Sigmoid colon (tissue), 7 donors: ENCODE measurements around the gene ECSCR. TPM values are rescaled to one million over a fixed set of nuclear protein-coding genes. Genes with fewer than 3 reads are reported as not detected.

ENCODE experiments used
- DNase-seq: peaks from one replicate; pipeline ENCODE4 v3.0.0-alpha.2; 2019
- H3K27ac ChIP-seq, 4 donors: fragments of 200-600 bp; sonication (generic); one replicate each; pipeline ENCODE4 v1.5.1; 2016 to 2019; ENCODE audit warnings: mild to moderate bottlenecking in 1 of 4
- H3K27me3 ChIP-seq, 3 donors: fragments of 200-600 bp; sonication (generic); one replicate each; pipeline ENCODE4 v1.5.1; 2019; ENCODE audit warnings: mild to moderate bottlenecking in 1 of 3
- H3K36me3 ChIP-seq, 4 donors: fragments of 200-600 bp; sonication (generic); one replicate each; pipeline ENCODE4 v1.5.1; 2016 to 2019
- H3K4me1 ChIP-seq, 4 donors: fragments of 200-600 bp; sonication (generic); one replicate each; pipeline ENCODE4 v1.5.1; 2017 to 2019
- H3K4me3 ChIP-seq, 4 donors: fragments of 200-600 bp; sonication (generic); one replicate each; pipeline ENCODE4 v1.5.1; 2017 to 2019; ENCODE audit warnings: mild to moderate bottlenecking in 2 of 4, moderate library complexity in 1 of 4
- H3K9me3 ChIP-seq, 4 donors: fragments of 200-600 bp in 3 of 4; sonication (generic) in 3 of 4; one replicate each; pipeline versions ENCODE4 v1.5.1 to v1.6.1; 2013 to 2019
- EP300 ChIP-seq, 4 donors: sonication (generic); formaldehyde crosslinking; IDR thresholded peaks; one replicate each; pipeline ENCODE4 v1.6.1; 2017; ENCODE audit warnings: antibody characterized with exemption in 4 of 4
- POLR2A ChIP-seq, 2 donors: fragments of 450-650 bp; IDR thresholded peaks; one replicate each; pipeline ENCODE4 v1.6.1; 2016; ENCODE audit warnings: antibody characterized with exemption in 2 of 2, mild to moderate bottlenecking in 2 of 2, moderate library complexity in 2 of 2
- POLR2AphosphoS5 ChIP-seq, 4 donors: sonication (generic); formaldehyde crosslinking; IDR thresholded peaks; one replicate each; pipeline ENCODE4 v1.6.1; 2017; ENCODE audit warnings: antibody characterized with exemption in 4 of 4
- WGBS, 2 donors: extraction: QIAGEN DNeasy Blood & Tissue Kit; methylation state at CpG; one replicate each; pipeline ENCODE4 v1.1.7; 2013; 5-methylcytosine and 5-hydroxymethylcytosine counted together
- intact Hi-C: fragments of 100-400 bp; cut with DNase I; formaldehyde crosslinking; loops from one replicate; pipeline ENCODE4 v1.15.1; 2023
- polyA plus RNA-seq, 3 donors: library from polyadenylated mRNA; stranded (reverse); fragments of 200-250 nt; gene quantifications; one replicate each; pipeline ENCODE4 v1.2.3, GENCODE V29; 2013
- total RNA-seq, 4 donors: library from RNA; depleted of rRNA; stranded (reverse); fragments of >200 nt; gene quantifications; one replicate each; pipeline ENCODE4 v1.1.0, GENCODE V29; 2016
- TF ChIP-seq, protein P1 (sequence below), 4 experiments: fragments of 450-650 bp in 3 of 4; fragments of 200-600 bp in 1 of 4; IDR thresholded peaks; one replicate each; pipeline ENCODE4 v1.5.1; 2016 to 2019; ENCODE audit warnings: antibody characterized with exemption in 4 of 4, mild to moderate bottlenecking in 3 of 4, moderate library complexity in 2 of 4
- donor health status: healthy with polysubstance abuse.
- donor health status: Bipolar disorder and iron deficiency.
- donor health status: healthy.

Gene ECSCR
- total and polyA plus RNA-seq, 7 donors, result 2.5 to 16.6 (median 13.7) TPM

DNA sequence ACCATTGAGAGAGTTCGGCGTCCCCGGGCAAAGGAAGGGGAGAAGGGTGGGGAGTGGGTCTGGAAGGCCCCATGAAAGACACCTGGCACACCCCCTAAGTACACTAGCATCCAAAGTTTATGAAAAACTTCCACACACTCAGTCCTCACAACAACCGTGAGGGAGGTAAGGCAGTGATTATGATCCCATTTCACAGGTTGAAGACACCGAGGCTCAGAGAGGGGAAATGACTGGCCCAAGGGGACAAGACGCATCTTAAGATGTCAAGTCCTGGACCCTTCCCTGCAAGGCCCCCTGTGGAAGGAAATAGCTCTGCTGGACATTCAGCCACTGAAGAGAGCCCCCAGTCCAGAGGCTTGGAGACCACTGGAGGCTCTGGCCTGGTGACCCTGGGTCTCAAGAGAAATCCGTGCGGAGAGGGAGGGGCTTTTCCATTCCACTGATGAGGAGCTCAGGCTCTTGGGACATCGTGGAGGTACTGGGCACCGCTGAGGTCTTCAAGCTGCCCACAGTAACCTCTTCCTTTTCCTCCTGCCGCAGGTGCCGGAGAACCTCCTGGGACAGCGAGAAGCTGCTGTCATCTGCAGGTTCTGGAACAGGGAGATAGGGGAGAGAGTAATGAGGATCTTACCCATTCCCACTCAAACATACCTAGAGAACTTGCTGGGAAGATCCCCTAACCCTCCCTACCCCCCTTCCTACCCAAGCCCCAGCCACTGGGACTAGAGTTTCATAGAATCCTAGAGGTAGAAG, 13.5 kb upstream of the ECSCR start:
- no peak overlapping the region for H3K27ac ChIP-seq
- H3K36me3 ChIP-seq, result peaks cover 0 to 27% (median 2%) of the 10 kb centered on the region in 4 donors
- no peaks in the 10 kb centered on the region for H3K9me3 ChIP-seq
- WGBS, 2 donors, result 73 to 85% methylated on average over 13 of the region's 13 CpGs
- H3K27me3 ChIP-seq, result no peaks in the 10 kb centered on the region
- TF ChIP-seq POLR2A (IDR thresholded peaks at IDR 0.05), result no peak
- TF ChIP-seq POLR2AphosphoS5 (IDR thresholded peaks at IDR 0.05), result no peak
- TF ChIP-seq, protein P1, sequence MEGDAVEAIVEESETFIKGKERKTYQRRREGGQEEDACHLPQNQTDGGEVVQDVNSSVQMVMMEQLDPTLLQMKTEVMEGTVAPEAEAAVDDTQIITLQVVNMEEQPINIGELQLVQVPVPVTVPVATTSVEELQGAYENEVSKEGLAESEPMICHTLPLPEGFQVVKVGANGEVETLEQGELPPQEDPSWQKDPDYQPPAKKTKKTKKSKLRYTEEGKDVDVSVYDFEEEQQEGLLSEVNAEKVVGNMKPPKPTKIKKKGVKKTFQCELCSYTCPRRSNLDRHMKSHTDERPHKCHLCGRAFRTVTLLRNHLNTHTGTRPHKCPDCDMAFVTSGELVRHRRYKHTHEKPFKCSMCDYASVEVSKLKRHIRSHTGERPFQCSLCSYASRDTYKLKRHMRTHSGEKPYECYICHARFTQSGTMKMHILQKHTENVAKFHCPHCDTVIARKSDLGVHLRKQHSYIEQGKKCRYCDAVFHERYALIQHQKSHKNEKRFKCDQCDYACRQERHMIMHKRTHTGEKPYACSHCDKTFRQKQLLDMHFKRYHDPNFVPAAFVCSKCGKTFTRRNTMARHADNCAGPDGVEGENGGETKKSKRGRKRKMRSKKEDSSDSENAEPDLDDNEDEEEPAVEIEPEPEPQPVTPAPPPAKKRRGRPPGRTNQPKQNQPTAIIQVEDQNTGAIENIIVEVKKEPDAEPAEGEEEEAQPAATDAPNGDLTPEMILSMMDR (IDR thresholded peaks at IDR 0.05), result no peak
- TF ChIP-seq EP300 (IDR thresholded peaks at IDR 0.05), result no peak
- intact Hi-C loops, result no loop called here
- no peak for DNase-seq
- H3K4me1 ChIP-seq, result peaks cover 0 to 10% (median under 1%) of the 10 kb centered on the region in 4 donors
- H3K4me3 ChIP-seq, result no peak overlapping the region

DNA sequence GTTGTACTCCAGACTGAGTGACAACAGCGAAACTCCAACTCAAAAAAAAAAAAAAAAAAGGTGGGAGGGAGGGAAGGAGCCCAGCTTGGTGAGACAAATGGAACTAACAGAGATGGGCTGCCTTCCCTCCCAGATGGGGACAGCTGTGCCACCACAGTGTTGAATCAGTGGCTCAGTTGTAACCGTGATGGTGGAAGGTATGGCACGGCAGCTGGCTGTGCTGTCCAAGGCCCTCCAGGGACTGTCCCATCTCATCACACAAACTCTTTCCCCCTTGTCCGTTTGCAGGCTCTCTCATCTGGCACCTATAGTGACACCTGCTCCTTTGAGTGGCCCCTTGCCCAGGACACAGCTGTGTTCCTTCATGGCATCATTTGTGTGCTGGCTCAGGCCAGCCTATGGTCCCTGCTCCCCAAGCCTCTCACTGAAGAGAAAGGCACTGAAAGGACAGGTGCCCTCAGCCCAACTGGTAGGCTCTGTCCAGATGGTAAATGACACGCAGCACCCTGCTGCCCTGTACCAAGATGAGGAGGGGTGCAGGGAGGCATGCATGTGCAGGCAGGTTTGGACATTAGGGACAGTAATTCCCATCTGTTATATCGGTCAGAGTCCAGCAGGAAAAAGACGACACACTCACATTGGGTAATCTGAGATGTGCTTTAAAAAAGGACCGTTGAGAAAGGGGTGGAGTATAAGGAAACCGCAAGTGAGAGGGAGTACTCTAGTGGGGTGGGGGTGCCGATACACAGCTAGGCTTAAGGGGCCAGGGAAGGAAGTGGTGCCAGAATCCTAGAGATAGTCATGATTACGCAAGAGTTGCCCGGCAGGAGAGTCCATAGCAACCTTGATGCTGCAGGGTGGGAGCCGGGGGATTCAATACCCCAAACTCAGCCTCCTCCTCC, 12.6 kb upstream of the ECSCR start:
- Histone ChIP-seq H3K4me1 (peaks cover 0 to 3% (median 0%) of the 10 kb centered on the region in 4 donors), H3K27ac (peak overlapping the region in 1 of 4 donors; percentile 63), H3K27me3 (no peaks in the 10 kb centered on the region), H3K36me3 (peaks cover 0 to 27% (median 2%) of the 10 kb centered on the region in 4 donors), H3K4me3 (no peak overlapping the region), H3K9me3 (no peaks in the 10 kb centered on the region)
- WGBS, 2 donors, result 31 to 32% methylated on average over 13 of the region's 13 CpGs
- TF ChIP-seq POLR2A (IDR thresholded peaks at IDR 0.05) (no peak), EP300 (IDR thresholded peaks at IDR 0.05) (no peak), POLR2AphosphoS5 (IDR thresholded peaks at IDR 0.05) (no peak)
- TF ChIP-seq, protein P1 (IDR thresholded peaks at IDR 0.05), result no peak
- DNase-seq, result peak; percentile 72
- intact Hi-C loops, result no loop called here

DNA sequence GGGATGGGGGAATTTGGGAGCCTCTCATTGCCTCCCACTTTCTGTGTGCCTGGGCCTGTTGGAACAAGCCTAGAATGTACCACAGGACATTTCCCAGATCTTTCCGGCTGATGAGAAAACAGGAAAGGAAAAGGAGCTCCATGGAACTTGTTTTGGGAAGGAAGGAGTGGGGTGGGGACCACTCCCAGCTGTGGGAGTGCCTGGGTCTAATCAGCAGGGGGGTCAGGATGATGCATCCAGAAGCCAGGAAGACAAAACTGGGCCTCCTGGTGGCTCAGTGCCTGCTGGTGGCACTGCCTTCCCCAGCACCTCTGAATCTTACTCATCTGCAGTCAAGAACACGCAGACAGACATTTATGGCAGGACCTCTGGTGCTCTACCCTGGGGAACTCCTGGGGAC, 11.0 kb upstream of the ECSCR start:
- Histone ChIP-seq H3K27ac (peak overlapping the region in 2 of 4 donors; percentile 24 to 63), H3K9me3 (no peaks in the 10 kb centered on the region), H3K4me3 (no peak overlapping the region), H3K27me3 (no peaks in the 10 kb centered on the region), H3K36me3 (peaks cover 0 to 22% (median 2%) of the 10 kb centered on the region in 4 donors), H3K4me1 (no peaks in the 10 kb centered on the region)
- intact Hi-C loops, result no loop called here
- TF ChIP-seq EP300 (IDR thresholded peaks at IDR 0.05) (no peak), POLR2AphosphoS5 (IDR thresholded peaks at IDR 0.05) (no peak)
- TF ChIP-seq, protein P1 (IDR thresholded peaks at IDR 0.05), result no peak
- WGBS, 2 donors, result 81 to 87% methylated on average over 2 of the region's 2 CpGs
- no peak for DNase-seq

DNA sequence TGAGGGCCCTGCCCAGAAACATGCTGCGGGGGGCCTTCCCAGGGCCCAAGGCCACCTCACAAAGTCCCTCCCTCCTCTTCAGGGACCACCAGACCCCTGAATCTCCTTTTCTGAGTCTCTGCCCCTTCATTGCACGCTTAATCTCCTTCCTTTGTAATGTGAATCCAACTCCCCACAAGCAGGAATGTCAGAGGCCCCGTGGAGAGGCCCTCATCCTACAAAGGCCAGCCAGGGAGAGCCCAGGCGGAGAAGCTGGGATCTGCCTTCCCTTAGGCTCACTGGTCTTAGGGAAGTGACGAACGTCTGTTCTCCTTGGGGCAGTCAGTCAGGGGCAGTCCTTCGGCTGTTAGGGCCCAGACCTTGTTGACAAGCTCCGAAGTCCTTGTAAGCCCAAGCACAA, 10.6 kb upstream of the ECSCR start:
- H3K9me3 ChIP-seq, result no peaks in the 10 kb centered on the region
- H3K4me1 ChIP-seq, result no peaks in the 10 kb centered on the region
- peaks cover 0 to 18% (median 2%) of the 10 kb centered on the region in 4 donors for H3K36me3 ChIP-seq
- no peak for DNase-seq
- WGBS, 2 donors, result 89% methylated on average over 8 of the region's 8 CpGs
- peak overlapping the region in 2 of 4 donors; percentile 24 to 63 for H3K27ac ChIP-seq
- TF ChIP-seq, protein P1 (IDR thresholded peaks at IDR 0.05), result no peak
- H3K27me3 ChIP-seq, result no peaks in the 10 kb centered on the region
- intact Hi-C loops, result no loop called here
- H3K4me3 ChIP-seq, result no peak overlapping the region
